Adrenal gland (tissue), 12 donors: ENCODE results near the gene CD93. TPM values are rescaled to one million over a fixed set of nuclear protein-coding genes. Genes with fewer than 3 reads are reported as not detected.

Source experiments
- DNase-seq, 7 donors: peaks; one replicate each; pipeline ENCODE4 v3.0.0-alpha.2; 2019 to 2020
- H3K27ac ChIP-seq, 5 donors: fragments of 200-600 bp; sonication (generic) in 4 of 5; 1 replicate in 3 of 5; 2 replicates in 2 of 5; pipeline versions ENCODE4 v1.5.1 to v1.8.0; 2016 to 2020; ENCODE audit warnings: mild to moderate bottlenecking in 1 of 5
- H3K27me3 ChIP-seq: fragments of 200-600 bp; 2 replicates; pipeline ENCODE4 v1.8.0; 2021
- H3K36me3 ChIP-seq, 2 donors: fragments of 200-600 bp; replicated peaks in 1 of 2; 1 replicate in 1 of 2; 2 replicates in 1 of 2; pipeline versions ENCODE4 v1.5.1 to v1.8.0; 2018 to 2022
- H3K4me1 ChIP-seq, 2 donors: fragments of 200-600 bp; replicated peaks in 1 of 2; 1 replicate in 1 of 2; 2 replicates in 1 of 2; pipeline versions ENCODE4 v1.5.1 to v1.8.0; 2018 to 2021
- H3K4me3 ChIP-seq, 4 donors: fragments of 200-600 bp; sonication (generic) in 3 of 4; one replicate each; pipeline ENCODE4 v1.5.1; 2016 to 2018
- H3K9me3 ChIP-seq, 3 donors: fragments of 200-600 bp; sonication (generic) in 1 of 3; replicated peaks in 1 of 3; 1 replicate in 2 of 3; 2 replicates in 1 of 3; pipeline versions ENCODE4 v1.5.1 to v1.8.0; 2016 to 2021
- POLR2A ChIP-seq, 2 donors: fragments of 450-650 bp; IDR thresholded peaks; one replicate each; pipeline ENCODE4 v1.6.1; 2017; ENCODE audit warnings: antibody characterized with exemption in 2 of 2, mild to moderate bottlenecking in 2 of 2, moderate library complexity in 1 of 2
- WGBS, 4 donors: extraction: QIAGEN DNeasy Blood & Tissue Kit in 2 of 4; methylation state at CpG; one replicate each; pipeline versions ENCODE4 v1.1.5 to v1.1.7; 2013 to 2017; 5-methylcytosine and 5-hydroxymethylcytosine counted together
- intact Hi-C, 2 donors: fragments of 100-400 bp; cut with DNase I; formaldehyde crosslinking; loops; one replicate each; pipeline versions ENCODE4 v1.14.1 to v1.15.0; 2022 to 2023
- polyA plus RNA-seq, 3 donors: library from polyadenylated mRNA; stranded (reverse); fragments of 200-250 nt in 2 of 3; fragments of 350-450 nt in 1 of 3; fragmentation: Illumina TruSeq in 1 of 3; extraction: RNeasy Lipid Tissue Mini Kit (QIAGEN cat#74804) in 1 of 3; gene quantifications; one replicate each; pipeline ENCODE4 v1.2.3, GENCODE V29; 2013 to 2014
- total RNA-seq, 9 donors: library from RNA; depleted of rRNA in 4 of 9; stranded (reverse); fragments of >200 nt in 4 of 9; fragments of 120-200 nt in 1 of 9; fragmentation: NEBNext Ultra II Directional in 1 of 9; extraction: Animal tissue kit (Norgen Biotek cat#: 25700) in 1 of 9; gene quantifications; one replicate each; pipeline versions ENCODE4 v1.1.0 to v1.2.4, GENCODE V29; 2013 to 2023
- TF ChIP-seq, protein P1 (sequence below), 6 experiments: fragments of 450-650 bp in 4 of 6; fragments of 200-600 bp in 2 of 6; sonication (generic) in 1 of 6; IDR thresholded peaks; 1 replicate in 5 of 6; 2 replicates in 1 of 6; pipeline versions ENCODE4 v1.5.1 to v1.8.0; 2016 to 2021; ENCODE audit warnings: antibody characterized with exemption in 6 of 6, mild to moderate bottlenecking in 2 of 6, moderate library complexity in 1 of 6
- donor health status: healthy with polysubstance abuse.
- donor health status: Bipolar disorder and iron deficiency.
- donor health status: DM: yes; HTN: yes; CAD: no.
- donor health status: DM: no; HTN: no; CAD: no.
- donor health status: DM: no; HTN: no; CAD: no.
- donor health status: DM: yes; HTN: yes; CAD: no.

Gene CD93
- total and polyA plus RNA-seq, 12 donors, result 4.3 to 83.0 (median 37.3) TPM

DNA sequence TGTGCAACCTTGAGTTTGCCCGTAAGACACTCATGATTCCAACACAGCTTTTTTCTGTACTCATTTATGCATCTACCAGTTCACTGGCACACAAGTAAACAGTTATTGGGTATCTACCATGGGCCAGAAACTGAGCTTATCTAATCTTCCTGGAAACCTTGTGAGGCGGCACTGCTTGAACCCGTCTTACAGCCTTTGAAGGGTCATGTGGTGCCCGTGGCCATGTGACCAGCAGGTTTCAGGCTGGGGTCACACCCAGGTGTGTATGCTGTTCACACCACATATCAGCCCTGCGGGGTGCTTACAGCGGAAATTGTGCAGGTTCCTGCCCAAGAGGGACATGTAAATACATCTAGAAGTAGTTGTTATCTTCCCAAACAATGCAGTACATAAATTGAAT is 42.7 kb downstream of the CD93 start:
- Histone ChIP-seq H3K36me3 (no peaks in the 10 kb centered on the region), H3K9me3 (no peaks in the 10 kb centered on the region), H3K4me1 (peaks cover 2 to 27% of the 10 kb centered on the region in 2 donors), H3K27me3 (peaks cover 24% of the 10 kb centered on the region), H3K4me3 (no peak overlapping the region), H3K27ac (no peak overlapping the region)
- TF ChIP-seq, protein P1, sequence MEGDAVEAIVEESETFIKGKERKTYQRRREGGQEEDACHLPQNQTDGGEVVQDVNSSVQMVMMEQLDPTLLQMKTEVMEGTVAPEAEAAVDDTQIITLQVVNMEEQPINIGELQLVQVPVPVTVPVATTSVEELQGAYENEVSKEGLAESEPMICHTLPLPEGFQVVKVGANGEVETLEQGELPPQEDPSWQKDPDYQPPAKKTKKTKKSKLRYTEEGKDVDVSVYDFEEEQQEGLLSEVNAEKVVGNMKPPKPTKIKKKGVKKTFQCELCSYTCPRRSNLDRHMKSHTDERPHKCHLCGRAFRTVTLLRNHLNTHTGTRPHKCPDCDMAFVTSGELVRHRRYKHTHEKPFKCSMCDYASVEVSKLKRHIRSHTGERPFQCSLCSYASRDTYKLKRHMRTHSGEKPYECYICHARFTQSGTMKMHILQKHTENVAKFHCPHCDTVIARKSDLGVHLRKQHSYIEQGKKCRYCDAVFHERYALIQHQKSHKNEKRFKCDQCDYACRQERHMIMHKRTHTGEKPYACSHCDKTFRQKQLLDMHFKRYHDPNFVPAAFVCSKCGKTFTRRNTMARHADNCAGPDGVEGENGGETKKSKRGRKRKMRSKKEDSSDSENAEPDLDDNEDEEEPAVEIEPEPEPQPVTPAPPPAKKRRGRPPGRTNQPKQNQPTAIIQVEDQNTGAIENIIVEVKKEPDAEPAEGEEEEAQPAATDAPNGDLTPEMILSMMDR (IDR thresholded peaks at IDR 0.05), result no peak
- WGBS, 4 donors, result 70 to 82% (median 80%) methylated on average over 6 of the region's 6 CpGs
- DNase-seq, result peak in 1 of 7 donors; percentile 46
- intact Hi-C loops, result no loop called here

GRCh38 chr20:23042270-23042669 is 43.9 kb downstream of the CD93 start:
- intact Hi-C loops, result no loop called here
- no peak overlapping the region for H3K4me3 ChIP-seq
- H3K9me3 ChIP-seq, result no peaks in the 10 kb centered on the region
- DNase-seq, result peak in 1 of 7 donors; percentile 49
- H3K27ac ChIP-seq, result no peak overlapping the region
- peaks cover 0 to 19% of the 10 kb centered on the region in 2 donors for H3K4me1 ChIP-seq
- WGBS, 4 donors, result 35 to 52% (median 42%) methylated on average over 3 of the region's 3 CpGs
- peaks cover 27% of the 10 kb centered on the region for H3K27me3 ChIP-seq
- TF ChIP-seq POLR2A (IDR thresholded peaks at IDR 0.05), result no peak
- TF ChIP-seq, protein P1 (IDR thresholded peaks at IDR 0.05), result no peak
- no peaks in the 10 kb centered on the region for H3K36me3 ChIP-seq

- 53 to 69% (median 60%) methylated on average over 2 to 3 of the region's 3 CpGs for WGBS, 4 donors
- no peak overlapping the region for H3K27ac ChIP-seq
- TF ChIP-seq, protein P1 (IDR thresholded peaks at IDR 0.05), result no peak
- no peak for TF ChIP-seq POLR2A (IDR thresholded peaks at IDR 0.05)
- H3K4me3 ChIP-seq, result no peak overlapping the region
- H3K9me3 ChIP-seq, result no peaks in the 10 kb centered on the region
- peaks cover 37% of the 10 kb centered on the region for H3K27me3 ChIP-seq
- H3K4me1 ChIP-seq, result no peaks in the 10 kb centered on the region
- H3K36me3 ChIP-seq, result no peaks in the 10 kb centered on the region
- DNase-seq, result no peak
- intact Hi-C loops, result no loop called here
Observed at GRCh38 chr20:23039885-23040508, 46.1 kb downstream of the CD93 start.

DNA sequence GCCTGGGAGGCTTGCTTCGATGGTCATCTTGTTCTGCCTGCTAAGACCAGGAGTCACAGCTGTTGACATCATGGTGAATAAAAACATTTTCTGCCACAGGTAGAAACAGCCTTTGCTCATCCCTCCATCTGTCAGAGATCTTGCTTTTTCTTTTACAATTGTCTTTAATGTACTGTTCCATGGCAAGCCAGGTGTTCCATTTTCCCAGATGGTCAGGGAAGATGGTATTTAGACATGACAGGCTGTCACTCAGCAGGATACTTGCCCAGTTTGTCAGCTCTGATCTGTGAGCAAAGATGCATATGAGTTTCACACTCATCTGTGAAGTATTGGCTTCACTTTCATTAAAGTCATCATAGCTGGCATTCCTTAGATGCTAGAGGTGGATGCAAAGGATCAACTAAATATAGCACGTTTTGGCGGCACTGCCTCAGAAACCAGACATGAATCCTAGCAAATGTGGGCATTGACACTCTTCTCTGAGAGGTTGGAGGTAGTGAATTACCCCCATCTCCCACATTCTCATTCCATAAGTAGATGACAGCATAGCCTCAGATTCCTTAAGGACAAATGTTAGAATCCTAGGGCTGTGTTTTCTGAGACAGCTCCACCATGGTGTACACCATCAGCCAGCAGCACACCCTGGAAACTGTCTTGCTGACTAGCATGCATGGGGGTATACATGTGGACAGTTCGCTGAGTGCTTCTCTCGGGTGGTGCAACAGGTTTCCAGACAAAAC is 46.8 kb downstream of the CD93 start:
- DNase-seq, result no peak
- WGBS, 4 donors, result 81 to 91% (median 85%) methylated on average over 4 to 5 of the region's 5 CpGs
- Histone ChIP-seq H3K27me3 (peaks cover 41% of the 10 kb centered on the region), H3K4me3 (no peak overlapping the region), H3K27ac (no peak overlapping the region), H3K4me1 (no peaks in the 10 kb centered on the region), H3K9me3 (no peaks in the 10 kb centered on the region), H3K36me3 (no peaks in the 10 kb centered on the region)
- TF ChIP-seq POLR2A (IDR thresholded peaks at IDR 0.05), result no peak
- TF ChIP-seq, protein P1 (IDR thresholded peaks at IDR 0.05), result no peak
- intact Hi-C loops, result no loop called here
